A204.1 (cell line): ENCODE measurements around the gene UTP11.
"Not testable (repeated sequence)": the region's sequence is repeated elsewhere in the genome, so short reads cannot be mapped to it uniquely, and the experiment has no call there.

Source experiments
- FAIRE-seq: peaks from 2 replicates; lab custom pipeline; 2012; peaks lifted over from hg19 to GRCh38; lab: Jason Lieb, UNC

Gene UTP11

GRCh38 chr1:38028105-38028591, 15.6 kb downstream of the UTP11 start:
- FAIRE-seq: no peak

DNA sequence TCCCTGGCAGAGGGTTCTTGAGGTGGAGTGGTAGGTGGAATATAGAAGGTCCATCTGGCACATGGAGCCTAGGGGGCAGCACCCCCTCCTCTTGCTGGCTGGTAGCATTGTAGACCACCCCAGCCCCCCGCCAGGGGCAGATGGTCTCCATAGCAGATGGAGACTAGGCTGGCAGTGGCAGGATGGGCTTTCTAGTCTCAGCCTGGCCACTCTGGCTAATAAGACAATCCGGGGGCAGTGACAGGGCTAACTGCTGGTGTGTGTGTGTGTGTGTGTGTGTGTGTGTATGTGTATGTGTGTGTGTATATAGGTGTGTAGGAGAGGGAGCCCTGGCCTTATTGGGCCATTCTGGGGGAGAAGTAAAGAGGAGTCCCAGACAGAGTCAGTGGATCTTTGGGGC, 16.1 kb downstream of the UTP11 start:
- FAIRE-seq: no peak

DNA sequence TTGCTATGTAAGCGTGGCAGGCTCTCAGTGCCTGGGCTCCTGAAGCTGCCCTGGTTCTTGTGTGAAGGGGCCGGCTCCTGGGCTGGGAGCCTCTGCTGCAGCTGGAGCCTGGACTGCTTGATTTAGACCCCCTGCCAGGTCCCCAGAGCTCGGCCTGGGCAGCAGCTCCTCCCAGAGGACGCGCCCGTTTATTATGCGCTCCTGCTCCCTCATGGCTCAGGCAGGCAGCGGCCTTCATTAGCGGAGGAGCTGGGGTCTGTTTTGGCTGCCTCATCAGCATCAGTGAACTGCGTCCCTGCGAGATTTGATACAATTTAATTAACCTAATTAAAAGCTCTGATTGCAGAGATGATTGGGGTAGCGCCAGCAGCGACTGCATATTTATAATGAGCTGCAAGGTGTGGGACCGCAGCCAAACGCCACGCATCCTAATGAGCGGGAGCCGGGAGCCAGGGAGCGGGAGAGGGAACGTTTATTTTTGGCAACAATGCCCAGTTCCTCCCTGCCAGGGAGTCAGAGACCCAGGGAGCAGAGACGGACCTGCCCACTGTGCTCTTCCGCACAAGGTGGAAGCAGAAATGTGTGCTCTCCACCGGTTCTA, 16.6 kb downstream of the UTP11 start:
- no peak for FAIRE-seq

DNA sequence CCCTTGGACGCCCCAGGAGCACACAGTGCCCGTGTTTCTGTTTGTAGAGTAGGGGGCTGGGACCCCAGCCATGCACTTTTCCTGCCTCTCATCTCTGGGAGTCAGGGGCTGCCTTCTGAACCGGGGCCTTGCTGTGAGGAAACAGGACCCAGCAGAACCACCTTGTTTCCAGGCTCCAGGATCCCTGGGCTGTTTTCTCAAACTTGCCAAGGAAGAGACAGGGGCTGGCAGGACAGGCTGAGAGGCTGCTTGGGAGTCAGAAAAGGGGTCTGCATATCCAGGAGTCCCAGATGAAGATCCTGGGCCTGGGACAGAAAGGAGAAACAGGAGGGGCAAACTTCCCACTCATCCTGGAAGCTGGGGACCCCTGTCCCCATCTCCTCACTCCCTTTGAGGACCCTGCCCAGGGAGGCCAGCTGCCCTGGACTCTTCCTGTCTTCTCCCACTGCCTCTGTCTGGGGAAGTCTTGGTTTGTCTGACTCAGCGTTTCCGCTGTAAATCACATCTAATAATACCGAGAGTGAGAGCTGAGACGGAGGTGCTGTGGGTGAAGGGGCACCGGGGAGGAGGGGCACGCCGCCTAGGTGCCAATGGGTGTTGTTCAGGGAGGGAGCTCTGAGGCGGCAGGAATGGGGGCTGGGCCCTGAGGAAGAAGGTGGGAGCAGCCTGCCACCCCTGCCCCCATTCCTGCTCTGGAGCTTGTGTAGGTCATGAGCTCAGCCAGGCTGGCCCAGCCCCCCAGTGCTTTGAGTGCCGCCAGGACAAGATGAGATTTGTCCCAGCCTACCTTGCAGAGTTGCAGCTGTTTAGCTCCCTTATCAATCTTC, 17.4 kb downstream of the UTP11 start:
- FAIRE-seq: no peak

- FAIRE-seq: no peak
Observed at GRCh38 chr1:38030596-38031512, 18.3 kb downstream of the UTP11 start.

DNA sequence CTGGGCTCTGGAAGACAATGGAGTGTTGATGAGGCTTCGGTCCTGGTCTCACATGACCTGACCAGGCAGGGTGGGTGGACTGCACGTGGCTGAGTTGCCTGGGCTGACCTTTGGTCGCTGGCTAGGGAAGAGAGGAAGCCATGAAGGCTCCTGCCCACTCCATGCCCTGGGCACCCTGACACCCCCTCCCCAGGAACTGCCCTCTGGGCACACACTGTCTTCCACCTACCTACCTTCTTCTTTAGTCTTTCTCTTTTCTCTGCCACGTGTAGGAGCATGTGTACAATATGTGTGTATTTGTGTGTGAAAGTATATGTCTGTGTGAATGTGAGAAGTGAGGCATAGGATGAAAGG, 19.0 kb downstream of the UTP11 start:
- FAIRE-seq: no peak

DNA sequence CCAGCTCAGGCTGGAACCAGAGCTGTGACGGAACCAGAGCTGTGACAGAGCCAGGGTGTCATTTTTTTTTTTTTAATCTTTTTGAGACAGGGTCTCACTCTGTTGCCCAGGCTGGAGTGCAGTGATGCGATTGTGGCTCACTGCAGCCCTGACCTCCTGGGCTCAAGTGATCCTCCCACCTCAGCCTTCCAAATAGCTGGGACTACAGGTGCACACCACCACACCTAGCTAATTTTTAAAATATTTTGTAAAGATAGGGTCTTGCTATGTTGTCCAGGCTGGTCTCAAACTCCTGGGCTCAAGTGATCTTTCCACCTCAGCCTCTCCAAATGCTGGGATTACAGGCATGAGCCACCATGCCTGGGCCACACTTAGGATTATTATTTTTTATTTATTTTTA, 20.5 kb downstream of the UTP11 start:
- FAIRE-seq: not testable (repeated sequence)

- FAIRE-seq: no peak
Observed at GRCh38 chr1:38034871-38035270, 22.3 kb downstream of the UTP11 start.

DNA sequence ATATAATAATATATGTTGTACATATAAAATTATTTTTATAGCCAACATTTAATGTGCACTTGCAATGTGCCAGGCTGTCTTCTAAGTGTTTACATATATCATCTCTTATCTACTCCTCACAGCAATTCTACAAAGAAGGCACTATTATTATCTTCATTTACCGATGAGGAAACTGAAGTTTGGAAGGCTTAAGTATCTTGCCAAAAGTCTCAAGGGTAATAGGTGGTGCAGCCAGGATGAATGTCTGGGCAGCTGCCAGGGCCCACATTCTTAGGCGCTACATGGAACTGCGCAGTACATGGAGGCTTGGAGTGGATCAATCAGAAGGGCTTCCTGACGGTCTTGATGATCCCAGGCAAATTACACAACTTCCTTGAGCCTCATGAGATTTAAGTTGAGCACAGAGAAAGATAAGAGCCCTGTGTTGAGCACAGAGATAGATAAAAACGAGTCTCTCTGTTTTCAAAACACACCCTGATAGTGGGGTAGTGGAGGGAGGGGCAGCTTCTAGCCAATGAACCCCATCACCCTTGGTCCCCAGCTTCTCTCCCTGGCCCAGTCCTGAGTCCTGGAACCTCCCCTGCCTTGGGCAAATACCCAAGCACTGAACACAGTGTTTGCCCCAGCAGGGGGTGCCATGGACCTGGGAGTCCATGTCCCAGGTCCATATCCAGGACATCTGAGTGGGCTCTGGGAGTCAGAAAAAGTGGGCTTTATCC, 24.8 kb downstream of the UTP11 start:
- FAIRE-seq: no peak

GRCh38 chr1:38038861-38039260, 26.3 kb downstream of the UTP11 start:
- no peak for FAIRE-seq

DNA sequence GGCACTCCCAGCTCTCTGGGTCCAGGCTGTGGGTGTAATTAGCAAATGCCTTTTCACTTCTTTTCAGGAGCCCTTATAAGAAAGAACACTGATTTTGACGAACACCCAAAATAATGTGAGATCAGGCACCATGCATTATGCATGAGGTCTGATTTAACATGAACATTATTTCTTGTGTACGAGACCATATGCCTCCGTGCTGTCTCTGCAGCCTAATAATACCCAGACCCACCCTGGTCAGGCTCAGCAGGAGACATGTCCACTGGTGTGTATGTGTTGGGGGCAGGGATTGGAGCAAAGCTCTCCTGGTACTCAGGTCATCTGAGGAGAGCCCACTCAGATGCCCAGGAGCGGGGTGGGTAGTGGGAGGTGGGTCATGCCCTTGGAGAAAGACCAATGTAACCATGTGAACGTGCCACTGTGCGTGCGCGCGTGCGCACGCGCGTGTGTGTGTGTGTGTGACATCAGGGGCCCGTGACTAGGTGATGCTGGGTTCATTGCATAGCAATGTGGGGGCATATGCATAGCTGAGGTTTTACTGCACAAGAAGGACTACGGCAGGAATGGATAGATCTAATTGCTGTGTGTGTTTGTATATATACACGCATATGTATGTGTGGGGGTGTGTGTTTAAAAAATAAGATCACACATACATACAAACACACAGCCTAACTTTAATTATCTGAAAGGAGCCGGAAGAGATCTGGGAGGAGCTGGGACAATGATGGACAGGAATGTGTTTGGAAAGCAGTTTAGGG, 27.0 kb downstream of the UTP11 start:
- FAIRE-seq: no peak

GRCh38 chr1:38041936-38042834, 29.7 kb downstream of the UTP11 start:
- FAIRE-seq: no peak

DNA sequence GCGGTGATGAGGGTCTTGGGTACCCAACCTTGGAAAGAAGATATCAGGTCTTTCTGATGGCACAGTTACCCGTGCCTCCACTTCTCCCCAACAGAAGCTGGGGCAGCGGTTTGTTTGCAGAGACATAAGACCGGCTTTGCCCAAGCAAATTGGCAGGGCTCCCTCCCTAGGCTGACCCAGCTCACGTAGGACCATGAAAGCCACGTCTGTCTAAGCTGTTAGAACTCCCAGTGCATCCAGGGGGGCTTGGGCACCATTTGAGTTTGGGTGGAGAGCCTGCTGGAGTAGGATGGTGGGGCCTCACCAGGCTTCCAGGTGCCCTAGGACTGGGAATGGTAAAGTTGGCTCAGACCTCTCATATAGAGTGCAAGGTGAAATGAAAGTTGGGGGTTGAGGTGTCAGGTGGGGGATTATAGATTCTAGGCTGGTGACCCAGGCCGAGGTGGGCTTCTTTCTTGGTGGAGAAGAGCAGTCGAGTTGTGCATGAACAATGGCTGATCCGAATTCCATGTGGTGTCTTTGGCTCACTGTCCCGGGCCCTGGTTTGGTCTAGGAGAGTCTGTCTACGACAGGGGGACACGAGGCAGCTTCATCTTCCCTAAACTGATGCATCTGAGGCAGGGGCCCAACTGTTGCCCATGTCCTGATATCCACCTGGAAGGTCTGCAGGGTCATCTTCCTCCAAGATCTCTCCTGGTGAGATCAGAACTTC, 30.7 kb downstream of the UTP11 start:
- no peak for FAIRE-seq

DNA sequence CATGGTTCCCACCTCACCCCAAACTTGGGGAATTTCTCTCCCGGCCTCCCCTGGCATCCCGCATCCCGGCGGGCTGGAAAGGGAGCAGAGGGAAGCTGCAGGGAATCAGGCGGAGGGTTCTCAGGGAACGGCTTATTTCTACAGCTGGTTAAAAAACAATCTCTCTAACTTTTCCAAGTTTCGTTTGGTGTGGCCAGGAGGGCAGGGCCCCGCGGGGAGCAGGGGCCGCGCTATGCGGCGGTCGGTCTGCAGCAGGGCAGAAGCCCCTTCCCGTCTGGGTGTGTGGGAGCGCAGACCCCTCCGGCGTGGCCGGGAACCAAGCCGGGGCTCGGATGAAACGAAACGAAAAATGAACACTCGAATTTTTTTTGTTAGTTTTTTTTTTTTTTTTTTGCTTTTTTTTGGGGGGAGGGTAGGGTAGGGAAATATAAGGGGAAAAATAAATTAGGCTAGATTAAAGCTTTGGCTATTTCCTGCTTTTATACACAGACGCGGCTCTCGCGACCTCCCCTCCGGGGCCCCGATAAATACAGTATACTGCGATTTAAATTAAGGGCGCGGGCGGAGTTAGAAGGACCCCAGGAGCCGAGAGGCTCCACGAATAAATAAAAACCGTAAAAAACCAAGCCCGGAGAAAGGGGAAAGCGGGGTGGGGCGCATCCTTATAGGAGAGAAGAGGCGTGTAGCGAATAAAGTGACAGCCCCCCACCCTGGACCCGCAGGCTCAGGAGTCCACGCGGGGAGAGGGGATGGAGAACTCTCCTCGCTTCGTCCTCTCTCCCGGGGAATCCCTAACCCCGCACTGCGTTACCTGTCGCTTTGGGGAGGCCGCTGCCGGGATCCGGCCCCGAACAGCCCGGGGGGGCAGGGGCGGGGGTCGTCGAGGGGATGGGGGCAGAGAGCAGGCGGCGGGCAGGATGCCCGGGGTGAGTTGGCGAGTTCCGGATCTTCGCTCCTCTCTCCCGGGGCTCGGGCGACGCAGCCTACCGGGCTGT, 32.0 kb downstream of the UTP11 start:
- FAIRE-seq: no peak

GRCh38 chr1:38045401-38046332, 33.1 kb downstream of the UTP11 start:
- no peak for FAIRE-seq

DNA sequence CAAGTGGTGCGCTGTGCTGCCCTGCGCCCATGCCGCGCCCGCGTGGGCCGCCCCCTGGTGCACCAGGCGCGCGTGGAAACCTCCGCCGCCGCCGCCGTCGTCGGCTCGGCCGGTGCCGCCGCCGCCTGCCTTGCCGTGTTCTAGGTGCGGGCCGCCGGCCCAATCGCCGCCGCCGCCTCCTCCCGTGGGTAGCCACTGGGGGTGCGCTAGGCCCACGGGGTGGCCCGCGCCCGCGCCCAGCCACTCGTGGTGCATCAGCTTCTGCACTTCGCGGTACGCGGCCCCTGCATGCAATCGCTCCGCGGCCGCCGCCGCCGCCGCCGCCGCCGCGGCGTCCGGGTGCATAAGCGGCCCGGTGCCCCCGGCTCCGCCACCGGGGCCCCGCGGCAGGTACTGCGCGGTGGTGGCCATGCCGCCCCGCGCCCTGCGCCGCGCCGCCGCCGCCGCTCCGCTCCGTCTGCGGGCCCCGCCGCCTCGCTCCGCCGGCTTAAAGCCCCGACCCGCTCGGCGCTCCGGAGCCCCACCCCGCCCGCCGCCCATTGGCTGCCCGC, 33.9 kb downstream of the UTP11 start, which contains the start of gene POU3F1:
TSS of gene POU3F1 (minus strand) at position 461 of the 551 bp plus-strand sequence. CDS start at position 411, 50 bp downstream.
- no peak for FAIRE-seq
